Ovary (tissue), 3 donors: ENCODE data around the gene LHB.

ENCODE experiments used
- POLR2A ChIP-seq: fragments of 450-650 bp; IDR thresholded peaks from one replicate; pipeline ENCODE4 v1.6.1; 2017; ENCODE audit warnings: antibody characterized with exemption, mild to moderate bottlenecking, moderate library complexity
- TF ChIP-seq, protein P1 (sequence below), 3 donors: fragments of 450-650 bp in 2 of 3; fragments of 200-600 bp in 1 of 3; IDR thresholded peaks; one replicate each; pipeline versions ENCODE4 v1.5.1 to v1.8.0; 2016 to 2022; ENCODE audit warnings: antibody characterized with exemption in 3 of 3, mild to moderate bottlenecking in 1 of 3
- donor health status: DM: no; HTN: no; CAD: no.

DNA sequence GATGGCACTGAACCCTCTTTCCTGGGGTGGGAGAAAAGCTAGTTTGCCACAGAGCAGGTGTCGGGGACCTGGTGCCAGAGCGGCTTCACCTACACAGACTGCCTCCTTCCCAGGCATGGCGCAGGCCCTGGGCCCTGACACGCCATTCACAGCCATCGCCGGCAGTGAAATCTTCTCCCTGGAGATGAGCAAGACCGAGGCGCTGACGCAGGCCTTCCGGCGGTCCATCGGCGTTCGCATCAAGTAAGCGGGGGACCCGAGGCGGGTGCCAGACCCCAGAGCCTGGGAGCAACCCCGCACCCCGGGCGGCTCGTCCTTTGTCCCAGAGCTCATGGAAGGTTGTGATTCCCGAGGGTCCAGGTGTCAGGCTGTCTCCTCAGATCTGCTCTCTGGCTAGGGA, 10.0 kb downstream of the LHB start:
- TF ChIP-seq POLR2A, result no peak
- TF ChIP-seq, protein P1, sequence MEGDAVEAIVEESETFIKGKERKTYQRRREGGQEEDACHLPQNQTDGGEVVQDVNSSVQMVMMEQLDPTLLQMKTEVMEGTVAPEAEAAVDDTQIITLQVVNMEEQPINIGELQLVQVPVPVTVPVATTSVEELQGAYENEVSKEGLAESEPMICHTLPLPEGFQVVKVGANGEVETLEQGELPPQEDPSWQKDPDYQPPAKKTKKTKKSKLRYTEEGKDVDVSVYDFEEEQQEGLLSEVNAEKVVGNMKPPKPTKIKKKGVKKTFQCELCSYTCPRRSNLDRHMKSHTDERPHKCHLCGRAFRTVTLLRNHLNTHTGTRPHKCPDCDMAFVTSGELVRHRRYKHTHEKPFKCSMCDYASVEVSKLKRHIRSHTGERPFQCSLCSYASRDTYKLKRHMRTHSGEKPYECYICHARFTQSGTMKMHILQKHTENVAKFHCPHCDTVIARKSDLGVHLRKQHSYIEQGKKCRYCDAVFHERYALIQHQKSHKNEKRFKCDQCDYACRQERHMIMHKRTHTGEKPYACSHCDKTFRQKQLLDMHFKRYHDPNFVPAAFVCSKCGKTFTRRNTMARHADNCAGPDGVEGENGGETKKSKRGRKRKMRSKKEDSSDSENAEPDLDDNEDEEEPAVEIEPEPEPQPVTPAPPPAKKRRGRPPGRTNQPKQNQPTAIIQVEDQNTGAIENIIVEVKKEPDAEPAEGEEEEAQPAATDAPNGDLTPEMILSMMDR (IDR thresholded peaks at IDR 0.05), result no peak
